A673 (cell line): ENCODE measurements around the gene GATAD2B.

Source experiments
- CTCF ChIP-seq: fragments of 300-800, 200-600 bp; sonication (generic); conservative IDR thresholded peaks from 2 replicates; pipeline ENCODE4 v1.5.1; 2017; ENCODE audit warnings: low read depth, mild to moderate bottlenecking, antibody characterized with exemption, low read length, moderate library complexity, mixed read lengths
- EZH2 ChIP-seq: fragments of 200-600 bp; sonication (generic); IDR thresholded peaks from 2 replicates; pipeline ENCODE4 v1.6.1; 2017; ENCODE audit warnings: borderline replicate concordance, low read depth, mild to moderate bottlenecking, mixed read lengths, antibody characterized with exemption, low read length; ENCODE audit not compliant: poor library complexity, severe bottlenecking

- TF ChIP-seq EZH2 (no peak), CTCF (no peak)
Measured at GRCh38 chr1:153951801-153952200, 29.0 kb upstream of the GATAD2B start.
